ENCODE measurements around the gene GNG3. TPM values are rescaled to one million over a fixed set of nuclear protein-coding genes. Genes with fewer than 3 reads are reported as not detected.

Gene GNG3
- total and polyA plus RNA-seq, 2 of the 4 experiments (the other 2 are of a cell fraction): not detected

DNA sequence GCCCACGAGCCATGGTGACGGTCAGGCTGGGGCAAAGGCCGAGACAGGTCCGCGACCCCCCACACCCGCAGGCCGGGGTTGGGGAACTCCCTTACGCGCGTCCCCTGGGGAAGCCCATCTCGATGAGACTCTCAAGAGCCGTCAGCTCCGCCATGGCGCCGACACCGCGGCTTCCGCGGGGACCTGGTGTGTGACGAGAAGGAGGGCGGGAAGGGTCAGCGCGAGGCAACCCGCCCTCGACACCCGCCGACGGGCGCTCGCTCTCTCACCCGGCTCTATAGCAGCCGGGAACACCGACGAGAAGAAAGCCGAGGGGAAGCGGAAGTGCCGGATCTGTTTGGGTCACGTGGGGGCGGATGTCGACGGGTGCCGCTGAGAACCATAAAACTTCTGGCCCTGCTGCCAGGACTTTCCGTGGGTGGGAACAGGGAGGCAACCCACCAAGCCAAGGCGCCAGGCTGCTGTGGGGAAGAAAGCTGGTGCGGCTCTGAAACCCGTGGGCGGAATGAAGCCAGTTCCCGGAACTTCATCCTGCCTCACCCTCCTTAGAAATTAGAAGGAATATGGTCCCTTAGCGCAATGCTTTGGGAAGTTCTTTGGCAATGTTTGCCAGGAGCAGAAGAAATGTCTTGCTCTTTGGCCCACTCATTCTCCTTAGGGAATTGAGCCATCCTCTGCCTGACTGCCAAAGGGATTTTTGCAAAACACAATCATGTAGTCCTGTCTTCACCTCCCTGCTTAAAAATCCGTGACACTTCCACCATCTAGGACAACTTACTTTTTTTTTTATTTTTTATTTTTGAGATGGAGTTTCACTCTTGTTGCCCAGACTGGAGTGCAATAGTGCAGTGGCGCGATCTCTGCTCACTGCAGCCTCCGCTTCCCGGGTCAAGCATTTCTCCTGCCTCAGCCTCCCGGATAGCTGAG is 28.4 kb upstream of the GNG3 start, which contains the start of gene UBXN1 (continued):
- no peak for TF ChIP-seq CTCF (conservative IDR thresholded peaks at IDR 0.05; ENCODE audit: low read depth, low read length)

Measured in IMR-90 (cell line).